ENCODE measurements around the gene LY6G5C. TPM values are rescaled to one million over a fixed set of nuclear protein-coding genes. Genes with fewer than 3 reads are reported as not detected.
A peak's percentile ranks its signal among the peaks of the same experiment; 100 is the strongest.

The LY6G5C gene
- total and polyA plus RNA-seq, 9 of the 15 experiments (the other 6 are each of a cell fraction or from before 2014, with no cell fraction given): 0.10 to 0.67 (median 0.46) TPM; not detected in 4

GRCh38 chr6:31657406-31658157 lies 23.3 kb downstream of the LY6G5C start:
- no peak overlapping the region for H2AFZ ChIP-seq (ENCODE audit: low read depth, low read length)
- intact Hi-C loops (cut with micrococcal nuclease) (no loop called here), in situ Hi-C loops (cut with MboI) (no loop called here)
- CTCF ChIA-PET (ENCODE audit: low intra/inter-chr PET ratio): no interaction called here
- no peaks in the 10 kb centered on the region for H3K27me3 ChIP-seq (ENCODE audit: control insufficient read depth in 2 of 2, insufficient read depth in 2 of 2, low read length in 2 of 2)
- peaks cover 41 to 56% of the 10 kb centered on the region in 2 experiments for H3K4me1 ChIP-seq (replicated peaks in 1 of 2; ENCODE audit: control insufficient read depth in 2 of 2, insufficient read depth in 2 of 2, low read length in 2 of 2)
- ATAC-seq (no peak), FAIRE-seq (no peak), DNase-seq (ENCODE audit: extremely low read depth in 1 of 4, low spot score in 3 of 4) (peak in 2 of 4 experiments; percentile 66 to 69)
- peak overlapping the region; percentile 54 for H3K4me2 ChIP-seq (ENCODE audit: insufficient read depth, low read length)
- peak overlapping the region; percentile 80; the same call in 1 of the 3 replicates for H3K27ac ChIP-seq (ENCODE audit: extremely low read depth, low read depth, low read length)
- H3K9me3 ChIP-seq (replicated peaks; ENCODE audit: control insufficient read depth, insufficient read depth, low read depth, low read length): no peaks in the 10 kb centered on the region
- BruUV-seq (replicated peaks): no TSS peak
- H4K20me1 ChIP-seq (replicated peaks; ENCODE audit: control insufficient read depth, insufficient read depth, low read length): peaks cover 8% of the 10 kb centered on the region; the same call in 1 of the 2 replicates
- POLR2A ChIA-PET: interaction anchor here (0.6 to 9.8 kb wide), 16 partner anchors 10 to 245 kb away, joined by 3 to 182 read pairs (median 4); partner anchors contain the start of genes CLIC1, DDAH2, LSM2 and LY6G5B
- peak overlapping the region; percentile 80 to 89; a peak in 3 of 4 replicates for H3K9ac ChIP-seq (ENCODE audit: insufficient read depth in 1 of 2, low read depth in 2 of 2, low read length in 2 of 2)
- no peaks in the 10 kb centered on the region for H3K9me1 ChIP-seq (ENCODE audit: control insufficient read depth, insufficient read depth, low read length)
- 55% methylated on average over 6 of the region's 6 CpGs for WGBS (ENCODE audit: insufficient coverage, low coverage, missing lambda C conversion rate)
- peaks cover 78% of the 10 kb centered on the region for H3K79me2 ChIP-seq (ENCODE audit: control insufficient read depth, insufficient read depth, low read length)
- H3K36me3 ChIP-seq (ENCODE audit: control insufficient read depth, insufficient read depth, low read length): peaks cover 50% of the 10 kb centered on the region
- no peak overlapping the region for H3K4me3 ChIP-seq
- 0 out of 2 replicates have a peak, but pooled peaks have one; percentile 12 for TF ChIP-seq THRB (CRISPR knock-in tag; conservative IDR thresholded peaks at IDR 0.05)
- no peak for TF ChIP-seq E2F6 (IDR thresholded peaks at IDR 0.05; ENCODE audit: borderline replicate concordance in 1 of 2, extremely low read depth in 1 of 2, insufficient read depth in 1 of 2, insufficient read length in 1 of 2, low read depth in 1 of 2, low read length in 1 of 2, poor library complexity in 1 of 2, severe bottlenecking in 1 of 2)
- TF ChIP-seq OTX1 (CRISPR knock-in tag; IDR thresholded peaks at IDR 0.05): no peak
- no peak for TF ChIP-seq RBM22 (IDR thresholded peaks at IDR 0.05; ENCODE audit: low read depth, low read length, poor library complexity, severe bottlenecking)
- TF ChIP-seq CREB1 (IDR thresholded peaks at IDR 0.05): peak; percentile 87
- peak; percentile 62; the same call in 1 of the 2 replicates for TF ChIP-seq CREB1 (CRISPR knock-in tag; IDR thresholded peaks at IDR 0.05)
- TF ChIP-seq STAG1 (CRISPR knock-in tag; IDR thresholded peaks at IDR 0.05; ENCODE audit: borderline replicate concordance): no peak
- TF ChIP-seq POLR2H (tag; IDR thresholded peaks at IDR 0.05; ENCODE audit: low read depth): no peak
- TF ChIP-seq NR2C2 (CRISPR knock-in tag; IDR thresholded peaks at IDR 0.05): no peak
- no peak for TF ChIP-seq NR2C2 (tag; IDR thresholded peaks at IDR 0.05)
- TF ChIP-seq AFF1 (IDR thresholded peaks at IDR 0.05; ENCODE audit: low read depth in 1 of 2, partially characterized antibody in 2 of 2): peak in 1 of 2 experiments; percentile 21
- no peak for TF ChIP-seq DMBX1 (CRISPR knock-in tag; IDR thresholded peaks at IDR 0.05; ENCODE audit: borderline replicate concordance)
- no peak for TF ChIP-seq RBFOX2 (IDR thresholded peaks at IDR 0.05; ENCODE audit: low read depth, low read length)
- no peak for TF ChIP-seq RFX7 (CRISPR knock-in tag; IDR thresholded peaks at IDR 0.05)
